ENCODE data around the gene SLC2A9. TPM values are rescaled to one million over a fixed set of nuclear protein-coding genes. Genes with fewer than 3 reads are reported as not detected.

SLC2A9 gene
- total RNA-seq, 4 donors from 2014 or later = 8.0 to 18.7 (median 11.5) TPM

DNA sequence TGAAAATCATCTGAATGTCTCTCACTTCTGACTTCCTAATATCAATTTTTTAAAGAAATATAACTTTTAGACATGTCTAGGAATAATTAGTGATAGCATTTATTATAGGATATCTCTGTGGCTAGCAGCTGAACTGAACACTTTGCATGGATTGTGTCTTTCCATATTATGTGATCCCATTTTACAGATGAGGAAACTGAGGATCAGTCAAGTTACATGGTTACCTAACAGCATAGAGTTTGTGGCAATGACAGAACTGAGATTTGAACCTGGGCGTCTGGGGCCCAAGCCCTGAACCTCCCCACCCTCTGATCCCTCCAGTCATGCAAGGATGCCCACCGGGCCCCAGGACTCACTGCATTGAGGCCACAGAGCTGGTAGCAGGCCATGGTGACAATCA lies 101.3 kb downstream of the SLC2A9 start:
- intact Hi-C loops (cut with DNase I) = no loop called here
- no peak for DNase-seq
- peaks cover 0 to 24% (median 0%) of the 10 kb centered on the region in 3 donors for H3K36me3 ChIP-seq
- 86 to 94% methylated on average over 2 of the region's 2 CpGs for WGBS, 2 donors
- no peak overlapping the region for H3K4me3 ChIP-seq
- H3K4me1 ChIP-seq = peaks cover 0 to 10% (median 6%) of the 10 kb centered on the region in 3 donors
- H3K27me3 ChIP-seq = no peaks in the 10 kb centered on the region
- no peaks in the 10 kb centered on the region for H3K9me3 ChIP-seq
- TF ChIP-seq, protein P1, sequence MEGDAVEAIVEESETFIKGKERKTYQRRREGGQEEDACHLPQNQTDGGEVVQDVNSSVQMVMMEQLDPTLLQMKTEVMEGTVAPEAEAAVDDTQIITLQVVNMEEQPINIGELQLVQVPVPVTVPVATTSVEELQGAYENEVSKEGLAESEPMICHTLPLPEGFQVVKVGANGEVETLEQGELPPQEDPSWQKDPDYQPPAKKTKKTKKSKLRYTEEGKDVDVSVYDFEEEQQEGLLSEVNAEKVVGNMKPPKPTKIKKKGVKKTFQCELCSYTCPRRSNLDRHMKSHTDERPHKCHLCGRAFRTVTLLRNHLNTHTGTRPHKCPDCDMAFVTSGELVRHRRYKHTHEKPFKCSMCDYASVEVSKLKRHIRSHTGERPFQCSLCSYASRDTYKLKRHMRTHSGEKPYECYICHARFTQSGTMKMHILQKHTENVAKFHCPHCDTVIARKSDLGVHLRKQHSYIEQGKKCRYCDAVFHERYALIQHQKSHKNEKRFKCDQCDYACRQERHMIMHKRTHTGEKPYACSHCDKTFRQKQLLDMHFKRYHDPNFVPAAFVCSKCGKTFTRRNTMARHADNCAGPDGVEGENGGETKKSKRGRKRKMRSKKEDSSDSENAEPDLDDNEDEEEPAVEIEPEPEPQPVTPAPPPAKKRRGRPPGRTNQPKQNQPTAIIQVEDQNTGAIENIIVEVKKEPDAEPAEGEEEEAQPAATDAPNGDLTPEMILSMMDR (IDR thresholded peaks at IDR 0.05) = no peak
- TF ChIP-seq POLR2A (IDR thresholded peaks at IDR 0.05) = no peak
- H3K27ac ChIP-seq = no peak overlapping the region

DNA sequence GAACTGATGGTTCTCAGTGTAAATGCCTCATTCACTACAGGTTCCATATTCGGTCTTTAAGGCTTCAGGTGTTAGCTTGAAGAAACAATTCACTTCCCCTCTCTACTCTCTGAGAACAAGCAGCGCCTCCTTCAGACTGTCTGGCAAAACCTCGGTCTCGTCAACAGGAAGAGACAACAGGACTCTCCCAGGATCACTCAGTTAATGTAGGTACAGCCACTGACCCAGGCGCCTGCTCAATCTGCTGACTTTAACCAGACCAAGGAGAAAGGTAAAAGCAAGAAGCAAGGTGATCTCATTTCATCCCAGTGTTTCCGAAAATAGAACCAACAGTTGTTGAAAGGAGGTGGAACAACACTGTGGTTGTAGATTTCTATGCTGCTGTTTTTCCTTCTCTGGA lies 102.2 kb downstream of the SLC2A9 start:
- H3K36me3 ChIP-seq = peaks cover 0 to 24% (median 0%) of the 10 kb centered on the region in 3 donors
- no peak for DNase-seq
- no peak overlapping the region for H3K27ac ChIP-seq
- H3K9me3 ChIP-seq = no peaks in the 10 kb centered on the region
- no peaks in the 10 kb centered on the region for H3K4me1 ChIP-seq
- H3K4me3 ChIP-seq = no peak overlapping the region
- 88 to 96% methylated on average over 6 of the region's 6 CpGs for WGBS, 2 donors
- H3K27me3 ChIP-seq = no peaks in the 10 kb centered on the region
- no peak for TF ChIP-seq POLR2A (IDR thresholded peaks at IDR 0.05)
- TF ChIP-seq, protein P1 (IDR thresholded peaks at IDR 0.05) = no peak
- intact Hi-C loops (cut with DNase I) = no loop called here

DNA sequence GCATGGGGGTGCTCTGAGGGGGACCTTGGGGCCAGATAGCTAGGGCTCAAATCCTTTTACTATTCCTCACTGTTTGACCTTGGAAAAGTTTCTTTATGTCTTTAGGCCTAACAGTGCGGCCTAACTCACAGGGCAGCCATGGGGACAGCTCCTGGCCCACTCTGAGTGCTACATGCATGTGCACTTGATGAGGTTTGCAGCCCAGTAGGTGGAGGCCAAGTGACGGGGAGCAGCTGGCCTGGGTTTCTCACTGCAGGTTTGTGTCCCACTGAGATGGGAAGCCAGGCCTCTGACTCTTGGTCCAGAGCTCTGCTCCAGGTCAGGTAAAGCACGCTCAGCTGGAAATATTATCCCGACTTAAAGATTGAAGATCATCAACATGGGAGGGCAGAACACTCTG lies 102.8 kb downstream of the SLC2A9 start:
- intact Hi-C loops (cut with DNase I) = no loop called here
- WGBS, 2 donors = 83 to 93% methylated on average over 1 to 4 of the region's 4 CpGs
- no peaks in the 10 kb centered on the region for H3K4me1 ChIP-seq
- no peaks in the 10 kb centered on the region for H3K9me3 ChIP-seq
- TF ChIP-seq POLR2A (IDR thresholded peaks at IDR 0.05) = no peak
- no peak overlapping the region for H3K4me3 ChIP-seq
- H3K27ac ChIP-seq = no peak overlapping the region
- H3K27me3 ChIP-seq = no peaks in the 10 kb centered on the region
- no peak for DNase-seq
- peaks cover 0 to 24% (median 0%) of the 10 kb centered on the region in 3 donors for H3K36me3 ChIP-seq

DNA sequence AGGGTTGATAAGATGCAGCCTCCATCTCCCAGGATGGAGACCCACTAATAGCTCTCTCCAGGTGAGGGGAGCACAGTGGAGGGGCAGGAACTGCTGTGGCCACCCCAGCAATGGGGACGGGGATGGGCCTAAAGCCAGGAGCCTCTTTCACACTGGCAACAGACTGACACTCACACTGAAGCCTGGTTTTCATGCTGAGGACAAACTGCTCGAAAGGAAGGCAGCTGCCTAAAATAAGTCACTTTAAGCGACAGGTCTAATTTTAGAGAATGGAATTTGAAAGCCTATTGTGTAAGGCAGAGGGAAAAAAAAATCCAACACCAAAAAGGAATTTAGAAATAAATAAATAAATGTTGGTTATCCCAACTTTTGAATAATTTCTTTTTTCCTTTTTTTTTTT lies 104.4 kb downstream of the SLC2A9 start:
- no peak overlapping the region for H3K4me3 ChIP-seq
- peaks cover 0 to 32% (median 0%) of the 10 kb centered on the region in 3 donors for H3K36me3 ChIP-seq
- 74 to 87% methylated on average over 2 to 3 of the region's 3 CpGs for WGBS, 2 donors
- no peak overlapping the region for H3K27ac ChIP-seq
- no peaks in the 10 kb centered on the region for H3K27me3 ChIP-seq
- TF ChIP-seq POLR2A (IDR thresholded peaks at IDR 0.05) = no peak
- TF ChIP-seq, protein P1 (IDR thresholded peaks at IDR 0.05) = no peak
- DNase-seq = no peak
- intact Hi-C loops (cut with DNase I) = no loop called here
- no peaks in the 10 kb centered on the region for H3K9me3 ChIP-seq
- no peaks in the 10 kb centered on the region for H3K4me1 ChIP-seq

DNA sequence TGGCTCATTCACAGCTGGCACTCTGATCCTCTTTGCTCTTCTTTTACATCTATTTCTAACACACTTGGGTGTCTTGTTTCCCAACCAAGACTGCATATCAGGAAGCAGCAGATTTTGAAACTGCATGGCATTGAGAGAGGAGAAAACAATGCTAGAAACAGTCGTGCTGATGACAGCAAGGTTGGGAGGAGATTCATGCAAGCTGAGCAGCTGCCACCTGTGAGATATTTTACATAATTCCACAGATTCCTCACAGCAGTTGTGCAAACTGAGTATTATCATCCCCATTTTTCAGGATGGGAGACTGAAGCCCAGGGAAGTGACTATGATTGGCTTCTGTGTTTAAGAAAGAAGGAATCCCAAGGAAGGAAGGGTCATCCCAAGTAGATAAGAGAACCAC lies 105.0 kb downstream of the SLC2A9 start:
- H3K27ac ChIP-seq = no peak overlapping the region
- no peaks in the 10 kb centered on the region for H3K4me1 ChIP-seq
- no peak for DNase-seq
- intact Hi-C loops (cut with DNase I) = no loop called here
- no peak for TF ChIP-seq POLR2A (IDR thresholded peaks at IDR 0.05)
- TF ChIP-seq, protein P1 (IDR thresholded peaks at IDR 0.05) = no peak
- no peaks in the 10 kb centered on the region for H3K9me3 ChIP-seq
- H3K4me3 ChIP-seq = no peak overlapping the region
- WGBS, 2 donors = 60 to 87% methylated on average over 1 of the region's 1 CpG
- H3K36me3 ChIP-seq = peaks cover 0 to 32% (median 0%) of the 10 kb centered on the region in 3 donors
- no peaks in the 10 kb centered on the region for H3K27me3 ChIP-seq

DNA sequence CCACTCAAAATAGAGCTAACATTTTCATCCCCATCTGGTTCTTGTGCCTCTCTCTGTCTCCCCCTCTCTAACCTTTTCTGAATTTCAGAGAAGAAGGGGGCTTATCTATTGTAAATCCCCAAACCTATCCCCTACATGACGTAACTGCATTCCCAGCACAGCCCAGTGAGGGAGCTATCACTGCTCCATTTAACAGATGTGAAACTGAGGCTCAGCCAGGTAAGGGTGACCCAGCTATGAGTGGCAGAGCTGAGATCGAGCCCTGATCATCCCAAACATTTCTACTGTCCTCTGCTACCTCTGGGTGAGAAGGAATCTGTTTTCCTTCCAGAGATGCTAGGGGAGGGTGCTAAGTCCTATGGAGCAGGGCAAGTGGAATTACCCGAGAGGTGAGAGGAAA lies 107.5 kb downstream of the SLC2A9 start:
- no peaks in the 10 kb centered on the region for H3K9me3 ChIP-seq
- no peaks in the 10 kb centered on the region for H3K4me1 ChIP-seq
- TF ChIP-seq POLR2A (IDR thresholded peaks at IDR 0.05) = no peak
- TF ChIP-seq, protein P1 (IDR thresholded peaks at IDR 0.05) = no peak
- intact Hi-C loops (cut with DNase I) = no loop called here
- H3K27me3 ChIP-seq = no peaks in the 10 kb centered on the region
- peaks cover 0 to 20% (median 0%) of the 10 kb centered on the region in 3 donors for H3K36me3 ChIP-seq
- H3K4me3 ChIP-seq = no peak overlapping the region
- 89 to 90% methylated on average over 2 of the region's 3 CpGs for WGBS, 2 donors
- no peak for DNase-seq
- H3K27ac ChIP-seq = no peak overlapping the region
